ENCODE results near the gene ALDH1L1.

The ALDH1L1 gene

GRCh38 chr3:126170073-126170777 is 10.2 kb downstream of the ALDH1L1 start:
- TF ChIP-seq GATA3 (IDR thresholded peaks at IDR 0.05; ENCODE audit: low read depth, low read length) (no peak), GATA2 (IDR thresholded peaks at IDR 0.05; ENCODE audit: low read depth, low read length) (no peak)

GRCh38 chr3:126167566-126167965 is 12.8 kb downstream of the ALDH1L1 start:
- no peak for TF ChIP-seq GATA3 (IDR thresholded peaks at IDR 0.05; ENCODE audit: low read depth, low read length)
- no peak for TF ChIP-seq GATA2 (IDR thresholded peaks at IDR 0.05; ENCODE audit: low read depth, low read length)

GRCh38 chr3:126166009-126166408 is 14.4 kb downstream of the ALDH1L1 start:
- TF ChIP-seq GATA2 (IDR thresholded peaks at IDR 0.05; ENCODE audit: low read depth, low read length) = no peak
- no peak for TF ChIP-seq GATA3 (IDR thresholded peaks at IDR 0.05; ENCODE audit: low read depth, low read length)

- no peak for TF ChIP-seq GATA2 (IDR thresholded peaks at IDR 0.05; ENCODE audit: low read depth, low read length)
- no peak for TF ChIP-seq GATA3 (IDR thresholded peaks at IDR 0.05; ENCODE audit: low read depth, low read length)
Observed at GRCh38 chr3:126161309-126161708, 19.1 kb downstream of the ALDH1L1 start.

- TF ChIP-seq GATA2 (IDR thresholded peaks at IDR 0.05; ENCODE audit: low read depth, low read length) (no peak), GATA3 (IDR thresholded peaks at IDR 0.05; ENCODE audit: low read depth, low read length) (no peak)
Observed at GRCh38 chr3:126160243-126161210, 19.9 kb downstream of the ALDH1L1 start.

GRCh38 chr3:126159476-126159875 is 20.9 kb downstream of the ALDH1L1 start:
- TF ChIP-seq GATA2 (IDR thresholded peaks at IDR 0.05; ENCODE audit: low read depth, low read length) (no peak), GATA3 (IDR thresholded peaks at IDR 0.05; ENCODE audit: low read depth, low read length) (no peak)

GRCh38 chr3:126158912-126159454 is 21.4 kb downstream of the ALDH1L1 start:
- TF ChIP-seq GATA3 (IDR thresholded peaks at IDR 0.05; ENCODE audit: low read depth, low read length) (no peak), GATA2 (IDR thresholded peaks at IDR 0.05; ENCODE audit: low read depth, low read length) (no peak)

- TF ChIP-seq GATA2 (IDR thresholded peaks at IDR 0.05; ENCODE audit: low read depth, low read length) = no peak
- no peak for TF ChIP-seq GATA3 (IDR thresholded peaks at IDR 0.05; ENCODE audit: low read depth, low read length)
Observed at GRCh38 chr3:126158016-126158911, 22.1 kb downstream of the ALDH1L1 start.

- TF ChIP-seq GATA2 (IDR thresholded peaks at IDR 0.05; ENCODE audit: low read depth, low read length) = no peak
- no peak for TF ChIP-seq GATA3 (IDR thresholded peaks at IDR 0.05; ENCODE audit: low read depth, low read length)
Observed at GRCh38 chr3:126157083-126157768, 23.2 kb downstream of the ALDH1L1 start.

- TF ChIP-seq GATA3 (IDR thresholded peaks at IDR 0.05; ENCODE audit: low read depth, low read length) (no peak), GATA2 (IDR thresholded peaks at IDR 0.05; ENCODE audit: low read depth, low read length) (no peak)
Observed at GRCh38 chr3:126156468-126156867, 23.9 kb downstream of the ALDH1L1 start.

- no peak for TF ChIP-seq GATA3 (IDR thresholded peaks at IDR 0.05; ENCODE audit: low read depth, low read length)
- no peak for TF ChIP-seq GATA2 (IDR thresholded peaks at IDR 0.05; ENCODE audit: low read depth, low read length)
Observed at GRCh38 chr3:126155819-126156218, 24.6 kb downstream of the ALDH1L1 start.

GRCh38 chr3:126155280-126155640 is 25.1 kb downstream of the ALDH1L1 start:
- TF ChIP-seq GATA2 (IDR thresholded peaks at IDR 0.05; ENCODE audit: low read depth, low read length) (no peak), GATA3 (IDR thresholded peaks at IDR 0.05; ENCODE audit: low read depth, low read length) (no peak)
